Retina (tissue), 1 donor: ENCODE results near the gene BBOX1.
A peak's percentile ranks its signal among the peaks of the same experiment; 100 is the strongest.

Experiments used
- DNase-seq: peaks from one replicate; pipeline ENCODE4 v3.0.0-alpha.2; 2016

BBOX1 gene

DNA sequence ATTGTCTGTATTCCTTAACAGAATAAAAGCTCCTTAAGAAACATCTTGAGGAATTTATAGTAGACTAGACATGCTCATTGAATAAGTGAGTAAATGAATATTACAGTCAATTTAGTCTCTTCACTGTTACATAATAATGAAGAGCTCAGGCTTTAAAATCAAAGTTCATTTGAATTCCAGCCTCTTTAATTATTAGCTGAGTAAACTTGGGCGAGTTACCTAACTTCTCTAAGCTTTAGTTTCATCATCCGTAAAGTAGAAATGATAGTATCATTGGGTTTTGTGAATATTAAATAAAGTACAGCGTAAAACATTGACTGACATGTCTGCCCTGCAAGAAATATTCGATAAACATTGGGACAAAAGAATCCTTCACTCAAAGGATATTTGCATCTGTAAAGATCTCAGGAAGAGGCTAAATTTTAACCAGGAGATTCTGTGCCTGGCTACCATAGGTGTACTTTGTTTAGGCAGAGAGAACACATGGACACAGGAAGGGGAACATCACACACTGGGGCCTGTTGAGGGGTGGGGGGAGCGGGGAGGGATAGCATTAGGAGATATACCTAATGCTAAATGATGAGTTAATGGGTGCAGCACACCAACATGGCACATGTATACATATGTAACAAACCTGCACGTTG lies 15.2 kb upstream of the BBOX1 start:
- no peak for DNase-seq

DNA sequence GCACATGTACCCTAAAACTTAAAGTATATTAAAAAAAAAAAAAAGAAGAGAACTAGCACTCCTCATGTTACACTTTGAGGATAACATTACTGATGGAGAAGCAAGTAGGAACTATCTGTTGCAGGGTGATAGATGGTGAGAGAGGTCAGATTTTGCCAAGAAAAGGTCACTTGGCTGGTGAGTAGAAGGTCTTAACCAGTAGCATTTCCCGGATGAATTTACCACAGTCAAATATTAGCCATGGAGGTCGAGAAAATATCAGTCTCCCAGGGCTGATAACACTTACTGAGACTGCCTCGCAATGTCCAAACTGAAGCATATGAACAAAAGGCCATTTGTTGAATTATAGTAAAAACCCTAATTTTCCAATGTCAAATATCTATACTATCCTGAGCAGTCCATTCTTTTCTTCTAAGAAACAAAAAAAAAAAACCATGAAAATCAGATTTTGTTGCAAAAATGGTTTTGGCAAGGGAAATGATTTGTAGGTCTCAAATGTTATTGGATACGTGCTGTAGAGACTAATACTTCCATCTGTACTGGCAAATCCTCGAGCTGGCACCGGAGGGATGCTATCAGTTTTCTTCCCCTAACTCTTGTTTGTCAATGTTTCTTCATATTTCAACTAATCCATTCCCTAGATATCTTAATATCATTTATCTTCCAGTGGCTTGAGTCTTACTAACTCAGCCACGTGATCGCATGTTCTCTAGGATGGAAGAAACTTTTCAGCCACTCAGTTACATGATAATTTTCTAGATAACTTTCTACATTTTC lies 14.5 kb upstream of the BBOX1 start:
- no peak for DNase-seq

DNA sequence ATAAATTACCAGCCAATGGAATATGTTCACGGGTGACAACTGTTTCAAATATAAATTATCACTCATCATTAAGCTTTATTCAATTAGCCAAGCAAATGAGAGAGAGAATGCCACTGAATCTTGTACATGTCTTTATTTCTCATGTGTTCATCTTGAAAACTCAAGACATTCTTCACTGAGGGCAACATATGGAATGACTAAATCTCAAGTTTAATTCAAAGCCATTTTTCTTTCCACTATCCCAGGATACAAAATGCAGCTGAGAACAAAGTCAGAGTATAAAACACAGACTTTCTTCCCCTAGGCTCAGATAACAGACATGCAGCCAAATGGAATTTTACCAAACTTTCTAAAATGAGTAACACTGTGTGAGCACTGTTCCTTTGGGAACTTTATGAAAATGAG lies 12.1 kb upstream of the BBOX1 start:
- DNase-seq: no peak

DNA sequence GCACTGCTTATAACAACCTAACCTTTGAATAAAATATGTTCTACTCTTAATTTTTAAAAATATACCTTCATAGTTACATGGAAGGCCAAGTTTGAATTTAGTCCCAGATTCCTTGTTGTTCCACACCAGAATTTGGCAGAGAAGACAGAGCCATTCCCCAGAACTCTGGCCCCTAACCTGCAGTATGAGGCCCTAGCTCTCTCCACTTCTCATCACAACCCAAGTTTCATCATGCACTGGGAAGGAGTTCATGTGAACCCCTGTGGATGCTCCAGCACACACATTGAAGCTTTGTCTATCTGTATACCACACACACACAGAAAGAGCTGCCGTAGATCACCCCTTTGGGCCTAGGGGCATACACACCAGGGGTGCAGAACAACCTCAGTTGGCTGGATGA lies 10.6 kb upstream of the BBOX1 start:
- no peak for DNase-seq

DNA sequence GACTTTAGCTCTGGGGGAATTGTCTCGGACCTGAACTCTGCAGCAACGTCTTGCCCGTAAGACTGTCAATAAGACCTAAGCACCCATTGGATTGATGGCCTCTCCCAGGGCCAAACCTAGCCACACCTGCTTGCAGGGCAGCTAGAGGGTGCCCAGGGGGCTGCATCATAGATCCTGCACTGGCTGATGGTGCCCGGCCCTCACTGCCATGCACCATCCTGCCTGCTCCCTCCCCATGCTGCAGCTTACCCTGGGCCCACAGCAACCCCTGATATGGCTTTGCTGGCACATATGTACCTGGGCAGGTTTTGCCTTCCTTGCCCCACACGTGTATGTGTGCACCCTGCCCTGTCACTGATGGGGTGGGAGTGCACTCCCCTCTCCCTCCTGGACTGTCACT lies 8.9 kb upstream of the BBOX1 start:
- no peak for DNase-seq

DNA sequence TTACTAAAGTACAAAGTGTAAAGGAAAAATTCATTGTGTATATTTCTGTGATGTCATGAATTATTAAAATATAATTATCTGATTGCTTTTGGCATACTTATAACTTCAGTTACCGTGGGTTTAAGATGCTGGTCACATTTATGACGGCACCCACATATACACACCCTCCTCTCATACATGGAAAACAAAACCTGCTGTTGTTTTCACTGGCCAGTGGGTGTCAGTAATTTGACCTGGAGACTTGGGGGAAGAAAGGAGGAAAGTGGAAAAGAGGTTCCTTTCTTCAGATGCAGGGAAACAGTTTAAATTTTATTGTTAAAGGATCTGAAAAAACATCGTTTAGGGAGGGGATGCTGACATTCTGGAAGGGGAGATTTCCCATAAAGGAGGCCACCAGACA lies 742 bp upstream of the BBOX1 start:
- DNase-seq: no peak

DNA sequence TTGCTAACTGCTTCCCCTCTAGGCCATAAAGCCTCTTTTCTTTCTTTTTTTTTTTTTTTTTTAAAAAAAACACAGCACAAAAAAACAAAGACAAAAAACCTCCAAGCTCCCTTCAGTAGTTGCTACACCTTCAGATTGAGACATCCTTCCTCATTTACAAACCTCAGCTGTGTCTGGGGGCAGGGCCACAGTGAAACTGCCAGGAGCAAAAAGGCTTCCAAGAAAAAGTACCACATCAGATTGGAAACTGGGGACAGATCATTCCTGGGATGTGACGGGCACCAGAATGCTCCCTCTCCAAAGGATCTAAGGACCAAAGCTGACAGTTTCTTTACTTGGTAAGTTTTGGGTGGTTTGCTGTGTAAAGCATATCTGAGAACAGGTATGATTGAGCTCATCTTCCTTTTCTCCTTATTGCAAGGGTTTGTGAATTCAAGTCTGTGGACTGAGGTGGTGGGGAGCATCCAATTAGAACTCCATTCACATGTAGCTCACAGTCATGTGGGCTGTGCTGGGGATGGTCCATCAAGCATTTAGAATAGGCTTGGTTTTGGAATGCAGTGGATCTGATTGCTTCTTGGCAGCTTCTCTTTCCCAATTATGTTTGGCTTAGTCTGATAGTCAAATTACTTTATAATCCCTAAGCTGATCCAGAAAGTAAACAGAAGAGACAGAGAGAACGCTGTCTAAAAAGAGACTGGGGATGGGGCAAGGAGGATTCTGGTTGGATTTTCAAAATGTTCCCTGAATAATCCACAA lies 705 bp downstream of the BBOX1 start:
- DNase-seq: peak; percentile 4

DNA sequence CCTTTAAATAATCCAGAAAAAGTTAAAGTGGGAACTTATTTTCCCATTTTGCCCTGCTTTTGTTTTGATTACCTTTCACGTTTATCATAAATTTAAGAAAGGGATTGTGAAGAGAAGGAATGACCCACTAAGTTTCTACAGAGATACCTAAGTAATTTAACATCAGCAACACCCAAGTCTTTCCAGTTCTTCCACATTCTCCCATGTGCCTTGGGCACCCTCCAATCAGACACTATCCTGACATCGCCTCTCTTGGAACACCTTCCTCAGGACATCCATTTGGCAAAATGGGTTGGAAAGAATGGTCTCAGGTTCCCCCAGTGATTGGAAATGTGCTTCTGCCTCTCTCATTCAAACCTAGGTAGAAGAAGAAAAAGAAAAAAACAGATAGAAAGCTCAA lies 6.3 kb downstream of the BBOX1 start:
- DNase-seq: no peak

DNA sequence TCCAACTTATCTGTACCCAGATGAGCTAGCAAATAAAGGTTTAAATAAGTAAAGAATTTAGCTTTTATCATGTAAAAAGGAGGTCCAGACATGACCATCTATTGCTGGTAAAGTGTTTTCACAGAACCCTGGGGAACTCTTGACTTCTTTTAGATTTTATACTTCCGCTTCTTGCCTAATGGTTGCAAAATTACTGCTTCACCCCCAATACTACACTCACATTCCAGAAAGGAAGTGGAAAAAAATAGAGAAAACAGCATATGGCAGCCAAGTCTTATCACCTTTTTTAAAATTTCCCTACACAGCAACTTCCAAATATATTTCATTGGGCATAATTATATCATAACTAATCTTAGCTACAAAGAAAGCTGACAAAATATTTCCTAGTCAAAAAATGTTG lies 12.1 kb downstream of the BBOX1 start:
- no peak for DNase-seq

DNA sequence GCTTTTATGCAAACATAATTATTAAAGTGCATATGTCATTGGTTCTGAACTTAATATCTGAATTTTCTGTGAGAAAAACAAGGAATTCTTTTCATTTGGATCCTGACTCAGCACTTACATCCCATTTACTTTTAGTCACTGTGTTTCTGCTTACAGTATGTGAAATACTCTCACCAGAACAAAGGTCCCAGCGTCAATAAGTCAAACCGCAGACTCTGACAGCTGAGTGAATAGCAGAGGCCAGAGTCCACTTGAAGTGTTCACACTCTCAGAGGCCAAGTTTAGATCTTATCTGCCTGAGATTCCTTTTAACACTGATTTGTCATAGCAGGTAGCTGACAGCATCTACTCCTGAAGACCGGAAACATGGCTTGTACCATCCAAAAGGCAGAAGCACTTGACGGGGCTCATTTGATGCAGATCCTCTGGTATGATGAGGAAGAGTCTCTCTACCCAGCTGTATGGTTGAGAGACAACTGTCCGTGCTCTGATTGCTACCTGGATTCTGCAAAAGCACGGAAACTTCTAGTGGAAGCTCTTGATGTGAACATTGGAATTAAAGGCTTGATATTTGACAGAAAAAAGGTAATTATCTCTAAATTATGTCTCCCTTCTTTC lies 14.6 kb downstream of the BBOX1 start:
- DNase-seq: no peak

DNA sequence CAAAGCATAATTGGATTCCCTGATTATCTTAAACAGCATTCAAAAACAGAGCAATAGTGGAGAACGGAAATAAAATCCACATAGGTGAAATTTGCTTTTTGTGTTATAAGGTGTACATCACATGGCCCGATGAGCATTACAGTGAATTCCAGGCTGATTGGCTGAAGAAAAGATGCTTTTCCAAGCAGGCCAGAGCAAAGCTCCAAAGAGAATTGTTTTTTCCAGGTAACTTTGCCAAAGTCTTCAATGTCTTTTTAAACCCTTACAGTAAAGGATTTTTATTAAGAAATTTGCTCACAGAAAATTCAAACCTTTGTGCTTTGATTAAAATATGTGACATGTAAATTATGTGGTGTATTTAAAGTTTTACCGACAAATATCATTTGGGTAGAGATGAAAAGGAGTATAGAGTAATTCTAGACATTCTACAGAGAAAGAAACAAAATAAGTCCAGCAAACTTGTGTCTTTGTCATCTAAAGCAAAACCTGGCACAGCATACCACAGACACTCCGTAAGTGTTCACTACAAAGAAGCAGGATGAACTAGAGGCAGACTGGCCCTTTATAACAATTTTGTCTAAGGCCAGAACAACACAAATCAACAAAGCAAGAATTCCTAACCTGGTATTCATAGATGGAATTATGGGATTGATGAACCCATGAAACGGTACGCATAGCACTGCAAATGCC lies 16.6 kb downstream of the BBOX1 start:
- no peak for DNase-seq

DNA sequence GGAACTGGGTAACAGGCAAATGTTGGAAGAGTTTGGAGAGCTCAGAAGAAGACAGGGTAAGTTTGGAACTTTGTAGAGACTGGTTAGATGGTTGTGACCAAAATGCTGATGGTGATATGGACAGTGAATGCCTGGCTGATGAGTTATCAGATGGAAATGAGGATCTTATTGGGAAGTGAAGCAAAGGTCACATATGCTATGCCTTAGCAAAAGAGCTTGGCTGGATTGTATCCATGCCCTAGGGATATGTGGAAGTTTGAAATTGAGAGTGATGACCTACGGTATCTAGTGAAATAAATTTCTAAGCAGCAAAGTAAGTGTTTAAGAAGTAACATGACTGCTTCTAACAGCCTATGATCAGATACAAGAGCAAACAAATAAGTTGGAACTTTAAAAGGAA lies 17.8 kb downstream of the BBOX1 start:
- no peak for DNase-seq

DNA sequence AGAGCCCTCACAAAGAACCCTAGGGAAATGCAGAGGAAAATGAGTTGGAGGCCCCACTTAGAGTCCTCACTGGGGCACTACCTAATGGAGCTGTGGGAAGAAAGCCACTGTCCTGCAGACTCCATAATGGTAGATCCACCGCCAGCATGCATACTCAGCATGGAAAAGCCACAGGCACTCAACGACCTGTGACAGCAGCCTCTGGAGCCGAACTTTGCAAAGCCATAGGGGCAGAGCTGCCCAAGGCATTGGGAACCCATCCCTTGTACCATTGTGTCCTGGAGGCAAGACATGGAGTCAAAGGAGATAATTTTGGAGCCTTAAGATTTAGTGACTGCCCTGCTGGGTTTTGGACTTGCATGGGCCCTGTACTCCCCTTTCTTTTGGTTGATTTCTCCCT lies 18.8 kb downstream of the BBOX1 start:
- DNase-seq: no peak

DNA sequence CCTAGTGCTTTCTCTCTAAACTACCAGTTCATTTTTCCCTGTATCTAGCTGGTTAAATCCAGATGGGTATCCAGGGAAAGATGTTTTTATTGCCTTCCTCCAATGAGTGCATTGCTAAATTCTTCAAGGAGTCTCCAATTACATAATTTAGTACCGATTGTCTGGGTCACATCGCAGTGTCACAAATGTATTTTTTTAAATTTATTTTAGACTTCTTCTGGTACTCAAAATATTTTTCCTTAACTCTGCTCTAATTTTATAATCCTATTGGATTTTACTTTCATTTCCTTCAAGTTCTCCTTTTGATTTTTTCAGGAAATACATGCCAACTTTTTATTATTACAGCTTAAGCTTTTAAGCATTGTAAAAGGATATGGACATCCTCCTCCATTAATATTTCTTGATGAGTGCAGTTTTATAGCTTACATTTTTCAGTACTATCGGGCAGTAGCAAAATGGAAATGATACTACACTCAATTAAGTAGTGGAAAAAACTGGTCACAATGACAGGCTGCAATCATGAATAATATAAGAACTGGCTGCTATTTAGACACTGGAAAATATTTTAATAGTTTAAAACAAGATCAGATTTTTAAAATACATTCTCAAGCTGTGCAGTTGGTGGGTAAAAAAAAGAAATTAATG lies 20.3 kb downstream of the BBOX1 start:
- DNase-seq: no peak

DNA sequence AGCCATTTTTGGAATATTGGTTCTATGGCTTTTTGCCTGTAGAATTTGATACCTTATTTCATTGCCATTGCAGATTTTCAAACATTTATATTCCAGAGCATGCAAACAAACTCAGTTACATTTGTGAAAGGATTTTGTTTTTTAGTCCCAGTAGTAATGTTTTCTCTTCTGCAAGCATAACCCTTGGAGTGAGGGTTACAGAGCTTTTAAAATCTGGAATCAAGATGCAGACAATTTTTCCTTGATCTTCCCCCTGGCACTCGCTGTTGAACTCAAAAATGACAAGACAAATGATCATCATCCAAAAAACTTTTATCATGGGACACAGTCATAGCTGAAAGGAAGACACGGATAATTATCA lies 20.8 kb downstream of the BBOX1 start:
- DNase-seq: no peak

DNA sequence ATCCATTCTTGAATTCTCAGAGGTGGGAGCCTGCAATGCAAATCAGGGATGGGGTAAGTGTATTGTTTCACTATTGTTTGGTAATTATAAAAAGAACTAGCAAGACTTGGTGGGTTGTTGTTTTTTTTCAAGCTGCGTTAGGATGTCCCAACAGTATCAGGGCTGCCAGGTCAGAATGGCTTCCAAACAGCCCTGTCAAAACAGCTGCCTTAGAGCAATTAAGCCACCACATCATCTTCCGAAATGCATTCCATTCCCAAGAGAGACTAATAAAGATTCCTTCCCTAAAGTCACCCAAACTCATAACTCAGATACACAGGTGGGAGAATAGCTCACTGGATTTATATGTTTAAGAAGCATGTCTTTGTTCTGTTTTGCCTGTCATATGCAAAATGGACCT lies 23.5 kb downstream of the BBOX1 start:
- DNase-seq: no peak

DNA sequence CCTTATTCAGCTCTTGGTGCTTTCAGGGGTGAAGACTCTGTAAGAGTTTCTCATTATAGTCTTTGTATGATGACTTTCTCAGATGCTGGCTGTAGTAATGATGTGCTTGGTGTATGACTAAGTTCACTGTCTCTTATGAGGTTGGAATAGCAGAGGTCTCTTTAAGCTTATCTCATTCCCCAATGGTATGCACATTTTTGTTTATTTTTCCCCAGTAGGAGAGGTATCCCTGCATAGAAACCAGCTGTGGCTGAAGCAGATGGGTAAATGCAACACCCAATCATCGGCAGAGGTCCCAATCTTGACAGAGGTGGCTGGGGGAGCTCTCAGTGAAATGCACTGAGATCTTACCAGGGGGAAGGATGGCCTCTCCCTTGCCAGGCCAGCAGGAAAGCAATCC lies 34.6 kb downstream of the BBOX1 start:
- DNase-seq: no peak

DNA sequence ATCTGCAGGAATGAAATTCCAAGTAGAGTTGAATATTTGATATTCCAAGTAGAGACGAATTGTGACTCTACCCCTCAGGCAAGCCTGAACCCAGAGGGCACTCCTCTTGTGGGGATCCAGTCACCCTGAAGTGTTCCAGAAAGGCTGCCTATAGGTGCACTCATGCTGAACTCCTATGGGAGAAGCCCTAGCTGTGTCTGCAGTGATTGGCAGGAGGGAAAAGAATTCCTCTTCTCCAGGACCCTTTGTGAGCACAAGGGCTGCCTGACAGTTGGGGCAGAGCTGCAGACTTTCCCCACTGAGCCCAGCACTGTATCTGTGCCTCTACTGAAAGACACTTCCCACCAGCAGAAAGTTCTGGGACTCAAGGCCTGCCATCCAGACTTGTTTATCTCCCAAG lies 35.0 kb downstream of the BBOX1 start:
- peak; percentile 8 for DNase-seq

DNA sequence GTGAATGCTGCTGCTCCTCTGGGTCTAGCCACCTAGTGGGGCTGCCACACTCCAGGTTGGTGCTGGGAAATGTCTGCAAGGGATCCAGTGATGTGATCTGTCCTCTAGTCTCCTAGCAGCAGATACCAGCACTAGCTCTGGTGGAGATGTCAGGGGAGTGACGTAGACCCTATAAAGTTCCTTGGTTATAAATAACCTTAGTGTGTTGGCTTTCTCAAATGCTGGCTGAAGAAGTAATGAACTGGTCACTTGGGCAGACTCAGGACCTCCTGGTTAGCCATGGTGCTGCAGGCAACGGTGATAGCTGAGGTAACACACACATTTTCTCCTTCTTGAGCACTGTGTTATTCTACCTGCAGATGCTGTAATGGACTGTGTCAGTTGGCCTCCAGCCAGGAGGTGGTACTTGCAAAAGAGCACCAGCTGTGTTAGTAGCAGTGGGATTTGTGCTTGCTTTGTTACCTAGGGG lies 35.5 kb downstream of the BBOX1 start:
- DNase-seq: peak; percentile 9

DNA sequence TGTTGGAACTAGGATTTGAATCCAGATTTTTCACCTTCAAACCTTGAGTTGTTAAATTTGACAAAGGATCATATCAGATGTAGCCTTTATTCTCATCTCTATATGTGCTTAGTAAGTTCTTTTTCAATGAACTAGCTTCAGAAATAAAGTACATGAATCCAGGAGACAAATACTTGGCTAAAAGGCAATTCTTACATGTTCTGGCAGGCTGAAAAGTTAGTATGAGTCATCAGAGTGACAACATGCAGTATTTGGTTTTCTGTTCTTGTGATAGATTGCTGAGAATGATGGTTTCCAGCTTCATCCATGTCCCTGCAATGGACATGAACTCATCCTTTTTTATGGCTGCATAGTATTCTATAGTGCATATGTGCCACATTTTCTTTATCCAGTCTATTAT lies 40.4 kb downstream of the BBOX1 start:
- no peak for DNase-seq

DNA sequence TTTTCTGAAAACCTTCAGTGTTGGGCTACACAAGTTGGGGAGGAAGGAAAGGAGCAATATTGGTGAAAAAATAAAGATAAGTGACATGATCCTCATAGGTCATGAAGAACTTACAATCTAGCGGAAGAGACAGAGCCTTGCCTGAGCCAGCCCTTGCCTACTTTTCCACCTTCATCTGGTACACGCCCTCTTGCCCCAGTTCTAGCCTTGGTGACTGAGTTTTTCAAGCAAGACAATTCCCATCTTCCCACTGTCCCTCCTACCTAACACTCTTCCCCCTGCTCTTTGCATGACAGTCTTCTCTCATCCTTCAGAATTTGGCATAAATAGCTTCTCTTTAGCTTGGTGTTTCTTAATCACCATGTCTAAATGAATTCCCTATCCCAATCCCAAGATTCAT lies 42.6 kb downstream of the BBOX1 start:
- no peak for DNase-seq

DNA sequence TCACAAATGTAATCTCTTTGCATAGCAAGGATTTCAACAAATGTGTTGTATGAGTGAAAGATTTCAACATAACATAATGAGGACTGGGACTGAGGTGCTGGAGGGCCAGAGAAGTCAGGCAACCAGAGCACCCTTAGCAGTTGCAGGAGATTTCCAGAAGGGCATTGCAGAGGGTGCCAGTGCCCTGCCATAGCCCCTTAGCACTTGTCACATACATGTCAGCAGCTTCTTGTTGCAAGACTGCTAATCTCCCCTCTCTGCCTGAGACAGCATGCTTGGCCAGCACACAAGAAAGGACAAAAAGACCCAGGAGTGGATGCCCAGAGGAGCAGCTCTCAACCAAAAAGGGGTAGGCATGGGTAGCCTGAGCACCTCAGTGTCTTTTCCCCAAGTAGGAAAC lies 43.2 kb downstream of the BBOX1 start:
- DNase-seq: no peak

DNA sequence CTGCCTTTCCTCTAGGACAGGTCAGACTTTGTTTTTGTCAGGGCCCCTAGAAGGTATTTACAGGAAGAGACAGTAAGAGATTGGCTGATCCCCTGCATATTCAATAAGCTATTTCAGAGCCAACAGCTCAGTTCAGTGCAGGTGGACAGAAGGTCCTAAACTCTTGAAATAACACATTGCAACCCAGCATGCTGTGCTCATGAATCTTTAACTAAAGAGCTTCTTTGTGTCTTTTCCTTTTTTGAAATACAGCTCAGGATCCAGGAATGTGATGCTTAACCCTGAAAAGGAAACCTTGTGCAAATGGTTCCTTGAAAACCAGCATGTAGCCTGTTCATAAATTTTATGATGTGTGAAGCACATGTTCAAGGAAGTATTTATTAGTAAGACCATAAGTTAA lies 43.9 kb downstream of the BBOX1 start:
- peak; percentile 7 for DNase-seq
